SK-N-MC (cell line): ENCODE measurements around the gene JAKMIP1.

Source experiments
- DNase-seq: peaks from one replicate; pipeline ENCODE4 v3.0.0-alpha.2; 2011; ENCODE audit warnings: low read depth, low spot score
- H3K27ac ChIP-seq: fragments of 200-600 bp; sonication (generic); 2 replicates; pipeline ENCODE4 v1.5.1; 2016; ENCODE audit warnings: mixed run types
- H3K36me3 ChIP-seq: fragments of 200-600 bp; sonication (generic); 2 replicates; pipeline ENCODE4 v1.6.1; 2017; ENCODE audit warnings: antibody characterized with exemption, low read length, mixed read lengths; ENCODE audit not compliant: insufficient read depth
- H3K4me3 ChIP-seq: fragments of 200-600 bp; sonication (generic); 2 replicates; pipeline ENCODE4 v1.5.1; 2016
- H3K9ac ChIP-seq: fragments of 200-600 bp; sonication (generic); 2 replicates; pipeline ENCODE4 v1.8.0; 2017; ENCODE audit warnings: mixed run types, mixed read lengths; ENCODE audit not compliant: insufficient read length
- H3K9me3 ChIP-seq: fragments of 200-600 bp; sonication (generic); 2 replicates; pipeline ENCODE4 v1.6.1; 2017; ENCODE audit warnings: low read depth, mild to moderate bottlenecking, antibody characterized with exemption, low read length, moderate library complexity, mixed read lengths
- EZH2 ChIP-seq: fragments of 200-600 bp; sonication (generic); IDR thresholded peaks from one replicate; pipeline ENCODE4 v1.6.1; 2017; ENCODE audit warnings: antibody characterized with exemption
- FOXP2 ChIP-seq: optimal IDR thresholded peaks from 2 replicates; pipeline ENCODE3; 2011; ENCODE audit warnings: mild to moderate bottlenecking, moderate library complexity; ENCODE audit not compliant: insufficient read depth; ENCODE audit errors: extremely low read length, control extremely low read depth
- POLR2AphosphoS5 ChIP-seq: IDR thresholded peaks from 2 replicates; pipeline ENCODE4 v1.6.1; 2012; ENCODE audit warnings: mild to moderate bottlenecking, low read depth, low read length, borderline replicate concordance

The JAKMIP1 gene

DNA sequence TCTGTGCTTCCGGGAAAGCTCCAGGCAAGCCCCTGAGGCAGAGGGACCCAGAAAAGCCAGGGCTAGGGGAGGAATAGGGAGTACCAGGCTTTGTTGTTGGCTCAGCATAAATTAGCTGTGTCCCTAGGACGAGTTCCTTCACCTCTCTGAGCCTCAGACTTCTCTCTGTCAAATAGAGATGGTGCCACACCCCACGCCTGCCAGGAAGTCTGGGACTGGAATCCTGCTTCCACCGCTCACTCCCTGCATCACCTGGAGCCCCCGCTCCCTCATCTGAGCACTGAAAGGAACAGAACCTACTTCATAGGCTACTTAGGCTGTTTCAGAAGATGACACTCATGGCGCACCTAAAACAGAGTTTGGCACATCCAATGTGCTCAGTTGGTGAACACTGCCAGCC is 8.1 kb upstream of the JAKMIP1 start:
- H3K36me3 ChIP-seq, result no peaks in the 10 kb centered on the region
- no peak for DNase-seq
- H3K9me3 ChIP-seq, result no peaks in the 10 kb centered on the region
- H3K9ac ChIP-seq, result no peak overlapping the region
- no peak overlapping the region for H3K4me3 ChIP-seq
- TF ChIP-seq POLR2AphosphoS5, result no peak
- TF ChIP-seq FOXP2, result no peak
- no peak for TF ChIP-seq EZH2
- no peak overlapping the region for H3K27ac ChIP-seq

DNA sequence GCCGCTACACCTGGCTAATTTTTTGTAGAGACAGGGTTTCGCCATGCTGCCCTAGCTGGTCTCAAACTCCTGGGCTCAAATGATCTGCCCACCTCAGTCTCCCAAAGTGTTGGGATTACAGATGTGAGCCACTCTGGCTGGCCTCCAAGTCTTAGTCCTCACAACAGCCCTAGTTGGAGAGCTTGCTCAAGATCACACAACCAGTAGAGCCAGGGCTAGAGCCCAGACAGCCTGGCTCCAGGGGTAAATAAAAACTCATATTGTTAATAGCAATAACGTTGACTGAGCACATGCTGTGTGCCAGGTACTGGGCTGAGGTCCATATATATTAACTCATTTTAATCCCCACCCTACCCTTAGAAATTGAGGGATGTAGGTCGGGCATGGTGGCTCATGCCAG is 7.3 kb upstream of the JAKMIP1 start:
- H3K4me3 ChIP-seq, result no peak overlapping the region
- H3K27ac ChIP-seq, result no peak overlapping the region
- H3K9me3 ChIP-seq, result no peaks in the 10 kb centered on the region
- TF ChIP-seq POLR2AphosphoS5, result no peak
- no peak for TF ChIP-seq FOXP2
- no peak for TF ChIP-seq EZH2
- H3K36me3 ChIP-seq, result no peaks in the 10 kb centered on the region
- DNase-seq, result no peak
- H3K9ac ChIP-seq, result no peak overlapping the region

DNA sequence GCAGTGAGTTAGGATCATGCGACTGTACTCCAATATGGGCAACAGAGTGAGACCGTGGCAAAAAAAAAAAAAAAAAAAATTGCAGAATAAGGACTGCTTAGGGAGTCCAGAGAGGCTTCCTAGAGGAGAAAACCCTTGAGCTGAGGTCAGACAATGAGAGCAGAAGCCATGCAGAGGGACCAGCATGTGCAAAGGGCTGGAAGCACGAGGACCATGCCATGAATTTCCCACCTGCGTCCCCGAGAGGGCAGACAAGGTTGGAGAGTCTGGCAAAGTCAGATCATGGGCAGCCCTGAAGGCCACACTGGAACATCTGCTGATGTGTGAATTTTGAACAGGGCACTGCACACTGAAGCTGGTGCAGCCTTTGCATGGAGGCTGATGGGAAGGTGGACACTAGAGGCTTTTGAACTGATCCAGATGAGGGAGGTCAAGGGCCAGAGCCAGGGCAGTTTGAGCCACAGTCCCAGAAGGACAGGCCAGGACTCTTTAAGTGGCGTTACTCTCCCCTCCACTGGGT is 6.5 kb upstream of the JAKMIP1 start:
- DNase-seq, result no peak
- no peak overlapping the region for H3K4me3 ChIP-seq
- H3K9me3 ChIP-seq, result no peaks in the 10 kb centered on the region
- H3K9ac ChIP-seq, result no peak overlapping the region
- TF ChIP-seq POLR2AphosphoS5, result no peak
- TF ChIP-seq EZH2, result no peak
- no peak for TF ChIP-seq FOXP2
- no peaks in the 10 kb centered on the region for H3K36me3 ChIP-seq
- no peak overlapping the region for H3K27ac ChIP-seq

DNA sequence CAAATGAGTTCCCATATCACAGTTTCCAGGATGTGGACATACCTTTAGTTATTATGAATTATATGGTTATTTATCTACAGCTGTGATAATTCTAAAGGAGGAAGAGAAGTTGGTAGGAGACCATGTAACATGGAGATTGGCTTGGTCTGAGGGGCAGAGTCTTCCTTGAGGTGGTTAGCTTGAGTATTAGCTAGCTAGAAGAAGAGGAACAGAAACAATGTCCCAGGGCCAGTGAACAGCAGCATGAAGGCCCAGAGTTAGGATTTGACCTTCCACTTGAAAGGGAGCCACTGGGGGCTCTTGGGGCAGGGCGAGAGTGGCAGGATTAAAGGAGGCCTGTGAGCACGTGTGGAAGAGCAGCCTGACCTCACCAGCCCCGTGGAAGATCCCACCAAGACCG is 5.6 kb upstream of the JAKMIP1 start:
- DNase-seq, result no peak
- Histone ChIP-seq H3K9me3 (no peaks in the 10 kb centered on the region), H3K36me3 (no peaks in the 10 kb centered on the region), H3K9ac (no peak overlapping the region), H3K4me3 (no peak overlapping the region), H3K27ac (no peak overlapping the region)
- no peak for TF ChIP-seq POLR2AphosphoS5
- TF ChIP-seq FOXP2, result no peak
- no peak for TF ChIP-seq EZH2

DNA sequence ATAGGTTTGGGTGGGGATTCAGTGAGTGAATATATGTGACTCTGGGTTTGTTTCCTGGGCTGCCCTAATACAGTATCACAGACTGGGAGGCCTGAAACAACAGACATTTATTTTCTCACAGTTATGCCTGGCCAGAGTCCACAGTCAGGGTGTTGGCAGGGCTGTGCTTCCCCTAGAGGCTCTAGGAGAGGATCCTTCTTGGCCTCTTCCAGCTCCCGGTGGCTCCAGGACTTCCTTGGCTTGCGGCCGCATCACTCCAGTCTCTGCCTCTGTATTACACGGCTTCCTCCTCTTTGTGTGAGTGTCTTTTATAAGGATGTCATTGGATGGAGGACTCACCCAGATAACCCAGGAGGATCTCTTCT is 5.2 kb upstream of the JAKMIP1 start:
- H3K36me3 ChIP-seq, result no peaks in the 10 kb centered on the region
- no peaks in the 10 kb centered on the region for H3K9me3 ChIP-seq
- no peak for DNase-seq
- no peak overlapping the region for H3K9ac ChIP-seq
- H3K4me3 ChIP-seq, result no peak overlapping the region
- TF ChIP-seq POLR2AphosphoS5, result no peak
- no peak for TF ChIP-seq EZH2
- TF ChIP-seq FOXP2, result no peak
- no peak overlapping the region for H3K27ac ChIP-seq

DNA sequence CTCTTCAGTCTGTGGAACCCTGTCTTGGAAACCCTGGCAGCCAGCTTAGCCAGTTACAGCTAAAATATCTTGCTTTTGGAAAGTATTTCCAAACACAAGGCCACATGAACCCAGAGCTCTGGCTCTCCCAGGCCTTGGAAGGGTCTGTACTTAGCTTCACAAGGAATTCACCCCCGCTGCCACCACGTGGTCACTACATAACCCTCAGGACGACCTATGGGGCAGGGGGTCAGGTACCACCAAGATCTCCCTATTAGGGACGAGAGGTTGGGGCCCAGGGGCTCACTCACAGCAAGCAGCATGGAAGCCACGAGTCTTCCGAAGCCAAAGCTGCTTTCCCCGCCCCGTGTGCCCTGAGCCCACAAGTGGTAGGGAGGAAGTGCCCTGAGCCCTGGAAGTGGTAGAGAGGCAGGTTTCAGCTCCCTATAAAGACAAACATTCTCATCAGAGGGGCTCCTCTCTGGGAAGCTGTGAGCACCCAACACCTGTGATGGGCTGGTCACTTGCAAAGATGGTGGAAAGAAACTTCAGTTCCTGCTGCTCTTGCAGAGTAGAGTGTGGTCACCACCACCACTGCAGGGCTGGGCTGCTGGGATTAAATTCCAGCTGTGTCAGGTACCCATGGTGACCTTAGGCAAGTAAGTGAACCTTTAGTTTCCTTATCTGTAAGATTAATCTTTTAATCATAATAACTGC is 4.7 kb upstream of the JAKMIP1 start:
- TF ChIP-seq POLR2AphosphoS5 (no peak), EZH2 (no peak), FOXP2 (no peak)
- Histone ChIP-seq H3K9ac (no peak overlapping the region), H3K9me3 (no peaks in the 10 kb centered on the region), H3K4me3 (no peak overlapping the region), H3K27ac (no peak overlapping the region), H3K36me3 (no peaks in the 10 kb centered on the region)
- no peak for DNase-seq

DNA sequence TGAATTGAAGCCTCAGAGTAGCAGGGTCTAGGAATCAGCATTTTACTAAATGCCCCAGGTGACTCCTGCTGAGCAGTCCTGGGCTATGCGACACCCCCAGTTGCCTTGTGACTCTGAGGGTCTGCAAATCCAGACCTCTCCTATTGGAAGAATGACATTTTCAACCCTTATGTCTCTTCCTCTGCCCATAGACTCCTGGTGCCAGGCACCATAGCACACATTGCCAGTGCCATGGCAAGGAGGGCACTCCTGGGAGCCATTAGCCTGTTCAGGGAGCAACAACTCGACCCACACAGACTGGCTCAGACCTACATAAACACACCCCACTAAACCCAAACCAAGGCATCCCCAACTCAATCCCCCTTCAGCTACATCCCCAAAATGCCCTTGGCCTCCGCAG is 3.7 kb upstream of the JAKMIP1 start:
- no peak for DNase-seq

DNA sequence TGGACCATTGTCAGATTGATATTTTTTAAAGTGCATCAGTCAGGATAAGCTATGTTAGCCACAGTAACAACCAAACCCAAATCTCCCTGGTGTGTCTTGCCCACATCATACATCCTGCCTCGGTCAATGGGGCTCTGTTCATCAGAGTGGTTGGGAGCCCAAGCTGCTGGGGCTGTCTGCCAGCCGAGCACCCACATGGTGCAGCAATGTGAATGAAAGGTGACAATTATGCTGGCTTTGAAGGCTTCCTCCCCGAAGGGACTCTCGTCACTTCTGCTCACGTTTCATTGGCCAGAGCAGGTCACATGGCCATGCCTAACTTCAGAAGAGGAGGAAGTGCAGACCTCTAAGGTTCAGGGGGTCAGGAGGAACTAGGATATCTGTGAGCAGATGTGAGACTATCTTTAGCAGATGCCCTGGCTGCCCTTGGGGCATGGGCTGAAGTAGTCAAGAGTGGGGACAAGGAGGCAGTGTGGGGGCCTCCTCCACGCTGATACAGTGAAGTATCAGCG is 1.3 kb upstream of the JAKMIP1 start:
- H3K9ac ChIP-seq, result no peak overlapping the region
- no peak for DNase-seq

More for the DNA sequence above, 3.7 kb upstream of the JAKMIP1 start:
- Histone ChIP-seq H3K27ac (no peak overlapping the region), H3K4me3 (no peak overlapping the region), H3K36me3 (no peaks in the 10 kb centered on the region), H3K9ac (no peak overlapping the region), H3K9me3 (no peaks in the 10 kb centered on the region)
- TF ChIP-seq POLR2AphosphoS5, result no peak
- no peak for TF ChIP-seq EZH2
- no peak for TF ChIP-seq FOXP2

More for the DNA sequence above, 1.3 kb upstream of the JAKMIP1 start:
- no peaks in the 10 kb centered on the region for H3K36me3 ChIP-seq
- H3K9me3 ChIP-seq, result no peaks in the 10 kb centered on the region
- TF ChIP-seq EZH2 (no peak), FOXP2 (no peak), POLR2AphosphoS5 (no peak)
- no peak overlapping the region for H3K27ac ChIP-seq
- H3K4me3 ChIP-seq, result no peak overlapping the region
